GM12878 (cell line): ENCODE data around the gene MEF2C. TPM values are rescaled to one million over a fixed set of nuclear protein-coding genes. Genes with fewer than 3 reads are reported as not detected.

Experiments used
- ATAC-seq: fragments of 200-7000 bp; cut with Tn5 transposase; 3 replicates; pipeline ENCODE4 v1.9.1; 2020; ENCODE audit warnings: mild to moderate bottlenecking, moderate library complexity
- BruUV-seq: library from RNA; stranded (reverse); fragments of 400-500 nt; replicated peaks from 2 replicates; lab custom pipeline; 2021; lab: Mats Ljungman, UMichigan
- CTCF ChIA-PET: fragments of 300-600 bp; sonication (Branson Sonifier 250); formaldehyde crosslinking; extraction: SDS; loops from one replicate; lab custom pipeline; 2021; ENCODE audit warnings: inconsistent platforms; lab: Yijun Ruan, JAX
- POLR2A ChIA-PET: fragments of 350-600 bp; formaldehyde crosslinking; extraction: SDS; loops from one replicate; lab custom pipeline; 2021; ENCODE audit warnings: inconsistent platforms; lab: Charles Lee
- RAD21 ChIA-PET: fragments of 300-600 bp; sonication (Branson Sonifier 250); formaldehyde crosslinking; loops from one replicate; lab custom pipeline; 2023; ENCODE audit warnings: antibody characterized with exemption; ENCODE audit not compliant: unreplicated experiment; lab: Charles Lee
- SMC1A ChIA-PET: fragments of 300-600 bp; sonication (Branson Sonifier 250); formaldehyde crosslinking; loops from one replicate; lab custom pipeline; 2023; ENCODE audit not compliant: unreplicated experiment, uncharacterized antibody; lab: Charles Lee
- DNase-seq: peaks from one replicate; pipeline ENCODE4 v3.0.0-alpha.2; 2011; ENCODE audit warnings: low read depth, low spot score
- FAIRE-seq: peaks from 3 replicates; lab custom pipeline; 2011; peaks lifted over from hg19 to GRCh38; lab: Jason Lieb, UNC
- H2AFZ ChIP-seq: 2 replicates; pipeline ENCODE4 v1.6.0; 2011; ENCODE audit warnings: low read depth, low read length, control low read depth; ENCODE audit not compliant: control insufficient read depth
- H3K27ac ChIP-seq: 2 replicates; pipeline ENCODE4 v1.5.1; 2011; ENCODE audit warnings: control low read depth; ENCODE audit not compliant: control insufficient read depth, insufficient read depth
- H3K27me3 ChIP-seq, 2 experiments: replicated peaks in 1 of 2; 2 replicates each; pipeline versions ENCODE4 v1.6.0 to v1.6.1; 2011; ENCODE audit warnings: low read length in 1 of 2; ENCODE audit not compliant: control insufficient read depth in 2 of 2, insufficient read depth in 2 of 2
- H3K36me3 ChIP-seq, 2 experiments: 2 replicates each; pipeline ENCODE4 v1.5.1; 2011; ENCODE audit warnings: low read length in 1 of 2; ENCODE audit not compliant: control insufficient read depth in 2 of 2, insufficient read depth in 2 of 2
- H3K4me1 ChIP-seq: 2 replicates; pipeline ENCODE4 v1.6.1; 2011; ENCODE audit warnings: mild to moderate bottlenecking, low read length, moderate library complexity, mixed read lengths; ENCODE audit not compliant: control insufficient read depth, insufficient read depth
- H3K4me2 ChIP-seq: 2 replicates; pipeline ENCODE4 v1.6.0; 2011; ENCODE audit warnings: control low read depth; ENCODE audit not compliant: control insufficient read depth, insufficient read depth
- H3K4me3 ChIP-seq: fragments of 200-600 bp; sonication (generic); 2 replicates; pipeline ENCODE4 v1.5.1; 2016
- H3K79me2 ChIP-seq: 2 replicates; pipeline ENCODE4 v1.6.0; 2011; ENCODE audit warnings: low read length; ENCODE audit not compliant: control insufficient read depth, insufficient read depth
- H3K9ac ChIP-seq: 2 replicates; pipeline ENCODE4 v1.8.0; 2011; ENCODE audit warnings: low read length, control low read depth, mixed read lengths; ENCODE audit not compliant: control insufficient read depth, insufficient read depth
- H3K9me3 ChIP-seq: replicated peaks from 3 replicates; pipeline ENCODE4 v1.5.1; 2011; ENCODE audit warnings: mild to moderate bottlenecking, low read length; ENCODE audit not compliant: control insufficient read depth, insufficient read depth
- H4K20me1 ChIP-seq: 2 replicates; pipeline ENCODE4 v1.6.0; 2011; ENCODE audit not compliant: control insufficient read depth, insufficient read depth
- ASH2L ChIP-seq: fragments of 300-600, 200-600 bp; sonication (generic); IDR thresholded peaks from 2 replicates; pipeline ENCODE4 v1.6.1; 2017; ENCODE audit warnings: low read depth, mild to moderate bottlenecking, borderline replicate concordance
- CREM ChIP-seq: IDR thresholded peaks from 2 replicates; pipeline ENCODE4 v1.6.1; 2014; ENCODE audit warnings: antibody characterized with exemption, low read depth
- GATAD2B ChIP-seq: fragments of 450-650 bp; conservative IDR thresholded peaks from 2 replicates; pipeline ENCODE4 v1.6.1; 2017; ENCODE audit warnings: low read depth, mild to moderate bottlenecking, moderate library complexity
- PAX8 ChIP-seq: fragments of 450-650 bp; IDR thresholded peaks from 2 replicates; pipeline ENCODE4 v1.6.1; 2017; ENCODE audit warnings: mild to moderate bottlenecking, moderate library complexity
- STAT1 ChIP-seq: fragments of 450-650 bp; conservative IDR thresholded peaks from 2 replicates; pipeline ENCODE4 v1.6.1; 2014; ENCODE audit warnings: antibody characterized with exemption, mild to moderate bottlenecking
- SUZ12 ChIP-seq: fragments of 200-600 bp; sonication (generic); IDR thresholded peaks from one replicate; pipeline ENCODE4 v1.6.1; 2018; ENCODE audit warnings: antibody characterized with exemption, mild to moderate bottlenecking; ENCODE audit not compliant: unreplicated experiment
- ZNF384 ChIP-seq: IDR thresholded peaks from 2 replicates; pipeline ENCODE4 v1.6.1; 2012; ENCODE audit warnings: low read depth, mild to moderate bottlenecking, low read length, improper control_type of control experiment, borderline replicate concordance
- WGBS: methylation state at CpG from one replicate; pipeline ENCODE4 v1.1.6; 2016; ENCODE audit warnings: low lambda C conversion rate; ENCODE audit not compliant: insufficient replicate concordance, insufficient coverage; ENCODE audit errors: missing lambda C conversion rate; 5-methylcytosine and 5-hydroxymethylcytosine counted together
- in situ Hi-C: fragments of 300-500 bp; cut with MboI; formaldehyde crosslinking; loops from 9 replicates; pipeline ENCODE4 v1.14.3; 2018; ENCODE audit warnings: mixed read lengths
- intact Hi-C: fragments of 100-400 bp; cut with micrococcal nuclease; formaldehyde crosslinking; loops from one replicate; pipeline ENCODE4 v1.14.2; 2022; ENCODE audit not compliant: unreplicated experiment
- polyA plus RNA-seq, 11 experiments: library from polyadenylated mRNA; depleted of rRNA in 4 of 11; unstranded in 6 of 11; stranded (reverse) in 5 of 11; fragments of >200 nt; fragmentation: Nextera tagmentation in 4 of 11; fragmentation: Illumina TruSeq in 1 of 11; extraction: Ambion mirVana in 4 of 11; extraction: Trizol in 1 of 11; gene quantifications; 1 replicate in 1 of 11; 2 replicates in 10 of 11; pipeline versions ENCODE4 v1.2.1 to v1.2.3, GENCODE V29; 2011 to 2016; ENCODE audit warnings: inconsistent platforms in 2 of 11, missing spikeins in 2 of 11, low read depth in 1 of 11
- total RNA-seq, 4 experiments: library from RNA; depleted of rRNA in 3 of 4; stranded (reverse); fragments of >200 nt in 3 of 4; fragmentation: Illumina TruSeq in 1 of 4; extraction: Trizol in 1 of 4; gene quantifications; 2 replicates each; pipeline versions ENCODE4 v1.2.1 to v1.2.3, GENCODE V29; 2013 to 2021
- TF ChIP-seq, protein P1 (sequence below): fragments of 450-650 bp; formaldehyde crosslinking; IDR thresholded peaks from 2 replicates; pipeline ENCODE4 v1.5.0; 2022; ENCODE audit warnings: mild to moderate bottlenecking, missing genetic modification characterization
- TF ChIP-seq, protein P2 (sequence below): IDR thresholded peaks from 2 replicates; pipeline ENCODE4 v1.6.1; 2012; ENCODE audit warnings: low read depth, low read length, improper control_type of control experiment

The MEF2C gene
- total and polyA plus RNA-seq, 10 of the 15 experiments (the other 5 are each of a cell fraction or from before 2014, with no cell fraction given): 104 to 225 (median 180) TPM

DNA sequence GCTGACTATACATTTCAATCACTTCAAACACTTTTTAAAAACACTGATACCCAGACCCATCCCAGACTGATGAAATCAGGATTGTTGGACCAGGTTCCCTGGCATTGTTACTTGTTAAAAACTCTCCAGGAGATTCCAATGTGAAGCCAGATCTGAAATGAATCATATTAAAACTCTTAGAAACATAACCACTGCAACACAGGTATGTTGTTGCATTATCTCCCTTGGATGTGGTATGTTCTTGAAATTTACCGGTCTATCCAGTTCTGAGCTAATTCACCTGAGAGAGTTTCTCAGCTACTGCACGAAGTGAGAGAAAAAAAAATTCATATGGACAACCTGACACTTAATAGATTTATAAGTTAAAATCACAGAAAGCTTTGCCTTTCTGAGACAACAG is 21.8 kb downstream of the MEF2C start:
- POLR2A ChIA-PET: interaction anchor here (1.4 kb wide), 1 partner anchor 10 kb away, joined by 3 read pairs; no protein-coding TSS in a partner anchor
- RAD21 ChIA-PET: no interaction called here
- 97% methylated on average over 2 of the region's 2 CpGs for WGBS
- Histone ChIP-seq H3K4me2 (no peak overlapping the region), H3K27ac (no peak overlapping the region), H3K9me3 (peaks cover 34% of the 10 kb centered on the region), H3K27me3 (no peaks in the 10 kb centered on the region), H3K4me3 (no peak overlapping the region), H3K9ac (no peak overlapping the region), H2AFZ (no peak overlapping the region), H3K36me3 (peaks cover 0 to 50% of the 10 kb centered on the region in 2 experiments), H4K20me1 (no peaks in the 10 kb centered on the region), H3K79me2 (peaks cover 74% of the 10 kb centered on the region), H3K4me1 (no peaks in the 10 kb centered on the region)
- intact Hi-C loops: no loop called here
- SMC1A ChIA-PET: interaction anchor here (1.4 to 1.6 kb wide), 3 partner anchors 8 to 24 kb away, joined by 3 to 4 read pairs (median 4); no protein-coding TSS in a partner anchor
- no peak for DNase-seq
- CTCF ChIA-PET: interaction anchor here (1.3 kb wide), 2 partner anchors 131 to 137 kb away, joined by 3 to 5 read pairs; no protein-coding TSS in a partner anchor
- FAIRE-seq: no peak
- TF ChIP-seq, protein P1, sequence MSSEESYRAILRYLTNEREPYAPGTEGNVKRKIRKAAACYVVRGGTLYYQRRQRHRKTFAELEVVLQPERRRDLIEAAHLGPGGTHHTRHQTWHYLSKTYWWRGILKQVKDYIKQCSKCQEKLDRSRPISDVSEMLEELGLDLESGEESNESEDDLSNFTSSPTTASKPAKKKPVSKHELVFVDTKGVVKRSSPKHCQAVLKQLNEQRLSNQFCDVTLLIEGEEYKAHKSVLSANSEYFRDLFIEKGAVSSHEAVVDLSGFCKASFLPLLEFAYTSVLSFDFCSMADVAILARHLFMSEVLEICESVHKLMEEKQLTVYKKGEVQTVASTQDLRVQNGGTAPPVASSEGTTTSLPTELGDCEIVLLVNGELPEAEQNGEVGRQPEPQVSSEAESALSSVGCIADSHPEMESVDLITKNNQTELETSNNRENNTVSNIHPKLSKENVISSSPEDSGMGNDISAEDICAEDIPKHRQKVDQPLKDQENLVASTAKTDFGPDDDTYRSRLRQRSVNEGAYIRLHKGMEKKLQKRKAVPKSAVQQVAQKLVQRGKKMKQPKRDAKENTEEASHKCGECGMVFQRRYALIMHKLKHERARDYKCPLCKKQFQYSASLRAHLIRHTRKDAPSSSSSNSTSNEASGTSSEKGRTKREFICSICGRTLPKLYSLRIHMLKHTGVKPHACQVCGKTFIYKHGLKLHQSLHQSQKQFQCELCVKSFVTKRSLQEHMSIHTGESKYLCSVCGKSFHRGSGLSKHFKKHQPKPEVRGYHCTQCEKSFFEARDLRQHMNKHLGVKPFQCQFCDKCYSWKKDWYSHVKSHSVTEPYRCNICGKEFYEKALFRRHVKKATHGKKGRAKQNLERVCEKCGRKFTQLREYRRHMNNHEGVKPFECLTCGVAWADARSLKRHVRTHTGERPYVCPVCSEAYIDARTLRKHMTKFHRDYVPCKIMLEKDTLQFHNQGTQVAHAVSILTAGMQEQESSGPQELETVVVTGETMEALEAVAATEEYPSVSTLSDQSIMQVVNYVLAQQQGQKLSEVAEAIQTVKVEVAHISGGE (CRISPR knock-in tag): no peak
- TF ChIP-seq ZNF384: no peak
- no peak for TF ChIP-seq STAT1
- no peak for TF ChIP-seq ASH2L
- TF ChIP-seq, protein P2, sequence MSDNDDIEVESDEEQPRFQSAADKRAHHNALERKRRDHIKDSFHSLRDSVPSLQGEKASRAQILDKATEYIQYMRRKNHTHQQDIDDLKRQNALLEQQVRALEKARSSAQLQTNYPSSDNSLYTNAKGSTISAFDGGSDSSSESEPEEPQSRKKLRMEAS: no peak
- no peak for TF ChIP-seq PAX8
- TF ChIP-seq GATAD2B: no peak
- TF ChIP-seq SUZ12: no peak
- TF ChIP-seq CREM: no peak
- in situ Hi-C loops: no loop called here
- BruUV-seq: no TSS peak
- ATAC-seq: no peak
